SH-SY5Y (cell line): ENCODE measurements around the gene LINGO4.

Experiments
- GATA2 ChIP-seq: IDR thresholded peaks from 2 replicates; pipeline ENCODE4 v1.6.1; 2011; ENCODE audit warnings: mild to moderate bottlenecking, low read depth, low read length
- GATA3 ChIP-seq: IDR thresholded peaks from 2 replicates; pipeline ENCODE4 v1.6.1; 2011; ENCODE audit warnings: low read depth, mild to moderate bottlenecking, low read length, moderate library complexity

LINGO4 gene

DNA sequence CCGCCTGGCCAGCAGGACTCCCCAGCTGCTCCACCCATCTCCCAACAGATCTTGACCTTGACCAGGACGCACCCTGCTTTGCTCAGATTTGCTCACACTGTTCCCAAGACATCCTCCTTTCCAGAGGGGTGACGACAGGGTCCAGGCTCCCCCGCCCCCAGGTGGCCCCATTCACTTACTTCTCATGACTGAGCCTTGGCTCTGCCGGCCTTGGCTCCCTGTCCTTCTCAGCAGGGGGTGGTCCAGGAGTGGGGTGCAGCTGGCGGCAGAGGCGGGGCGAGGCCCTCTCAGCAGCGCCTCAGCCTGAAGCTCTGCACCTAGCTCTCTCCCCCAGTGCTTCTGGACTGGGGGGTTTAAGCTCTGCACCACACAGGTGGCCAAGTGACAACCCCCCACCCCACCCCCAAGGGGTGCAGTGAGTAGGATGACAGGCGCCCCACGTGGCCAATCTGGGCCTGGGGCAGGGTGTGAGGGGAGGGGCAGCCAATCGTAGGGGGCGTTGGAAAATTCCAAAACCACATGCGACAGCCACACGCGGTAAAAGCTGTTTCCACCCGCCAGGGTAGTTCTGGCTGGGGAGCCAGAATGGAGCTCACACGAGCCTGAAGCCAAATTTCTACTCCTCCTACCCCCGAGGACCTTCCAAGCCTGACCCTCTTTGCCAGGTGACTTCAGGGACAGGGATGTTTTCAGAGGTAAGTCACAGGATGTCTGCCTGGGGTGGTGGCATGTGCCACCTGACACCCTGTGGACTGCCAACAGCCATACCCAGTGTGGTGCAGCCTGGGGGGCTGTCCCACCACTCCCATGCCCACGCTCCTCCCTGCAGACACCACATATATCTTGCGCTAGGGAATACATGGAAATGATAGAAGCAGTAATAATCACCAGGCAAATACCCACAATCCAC, 20.8 kb upstream of the LINGO4 start:
- TF ChIP-seq GATA3 (no peak), GATA2 (no peak)

DNA sequence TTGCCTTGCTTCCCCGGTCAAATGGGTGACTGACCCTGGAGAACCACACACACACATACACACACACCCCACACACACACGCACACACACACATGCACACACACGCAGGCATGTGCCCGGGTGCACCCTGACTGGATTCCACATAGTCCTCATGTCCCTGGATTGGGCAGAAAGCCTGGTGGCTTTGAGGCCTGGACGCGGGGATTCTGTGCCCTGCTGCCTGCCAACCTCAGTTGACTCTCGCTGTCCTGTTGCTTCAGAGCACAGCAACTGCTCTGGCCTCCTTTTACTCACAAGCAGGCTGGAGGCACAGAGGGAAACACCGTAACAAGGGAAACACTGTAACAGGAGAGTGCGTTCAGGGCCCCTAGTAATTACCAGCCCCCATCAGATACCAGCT, 20.0 kb upstream of the LINGO4 start:
- TF ChIP-seq GATA3: no peak
- no peak for TF ChIP-seq GATA2

DNA sequence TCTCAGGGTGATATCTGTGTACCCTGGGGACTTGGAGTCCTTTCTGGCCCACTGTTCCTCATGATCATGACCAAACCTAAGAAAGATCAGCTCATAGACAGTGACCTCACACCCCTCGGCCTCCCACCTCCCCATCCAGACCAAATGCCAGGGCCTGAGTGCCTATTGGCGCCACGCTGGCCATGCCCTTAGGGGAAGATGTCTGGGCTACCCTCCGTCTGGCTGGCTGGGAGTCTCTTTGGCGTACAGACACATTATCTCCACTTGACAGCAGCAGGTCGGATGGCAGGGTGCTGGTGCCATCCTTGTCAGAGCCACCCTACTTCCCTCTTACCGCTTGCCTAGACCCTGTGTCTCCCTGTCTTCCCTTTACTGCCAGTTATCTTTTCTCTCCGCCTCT, 18.0 kb upstream of the LINGO4 start:
- no peak for TF ChIP-seq GATA3
- no peak for TF ChIP-seq GATA2

DNA sequence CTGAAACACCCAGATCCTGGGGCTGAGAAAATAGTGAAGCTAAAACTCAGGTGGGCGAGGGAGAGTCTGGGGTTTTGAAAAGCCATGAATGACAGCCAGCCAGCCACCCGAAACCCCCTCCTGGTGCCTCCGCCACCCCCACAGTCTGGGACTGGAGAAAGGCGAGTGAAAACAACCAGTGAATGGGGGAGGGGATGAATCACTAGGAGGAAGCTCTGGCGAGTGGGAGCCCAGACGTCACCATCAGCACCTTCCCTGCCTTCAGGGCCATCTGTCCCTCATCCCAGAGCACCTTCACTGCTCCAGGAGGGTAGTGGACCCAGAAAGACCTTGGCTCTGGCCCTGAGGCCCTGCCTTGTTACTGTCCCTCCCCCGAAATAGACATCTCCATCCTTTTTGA, 17.2 kb upstream of the LINGO4 start:
- no peak for TF ChIP-seq GATA3
- TF ChIP-seq GATA2: no peak

DNA sequence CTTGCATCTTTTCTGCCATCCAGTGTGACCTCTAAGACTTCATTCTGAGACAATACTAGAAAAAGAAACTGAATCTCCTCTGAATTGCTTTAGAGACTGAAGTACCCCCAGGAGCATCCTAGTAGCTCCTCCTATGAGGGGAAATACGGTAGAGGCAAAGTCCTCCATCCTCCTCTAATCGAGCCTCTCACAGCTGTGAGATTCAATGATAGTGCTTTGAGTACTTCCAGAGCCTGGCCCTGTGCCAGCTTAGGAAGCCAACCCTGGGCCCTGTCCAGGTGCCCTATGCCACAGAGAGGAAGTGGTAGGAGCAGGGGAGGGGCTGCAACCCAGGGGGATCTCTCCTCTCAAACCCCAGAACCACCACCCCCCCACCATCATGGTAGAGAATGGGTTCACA, 15.7 kb upstream of the LINGO4 start:
- TF ChIP-seq GATA3: no peak; the same call in 1 of the 2 replicates
- peak; percentile 100 for TF ChIP-seq GATA2

DNA sequence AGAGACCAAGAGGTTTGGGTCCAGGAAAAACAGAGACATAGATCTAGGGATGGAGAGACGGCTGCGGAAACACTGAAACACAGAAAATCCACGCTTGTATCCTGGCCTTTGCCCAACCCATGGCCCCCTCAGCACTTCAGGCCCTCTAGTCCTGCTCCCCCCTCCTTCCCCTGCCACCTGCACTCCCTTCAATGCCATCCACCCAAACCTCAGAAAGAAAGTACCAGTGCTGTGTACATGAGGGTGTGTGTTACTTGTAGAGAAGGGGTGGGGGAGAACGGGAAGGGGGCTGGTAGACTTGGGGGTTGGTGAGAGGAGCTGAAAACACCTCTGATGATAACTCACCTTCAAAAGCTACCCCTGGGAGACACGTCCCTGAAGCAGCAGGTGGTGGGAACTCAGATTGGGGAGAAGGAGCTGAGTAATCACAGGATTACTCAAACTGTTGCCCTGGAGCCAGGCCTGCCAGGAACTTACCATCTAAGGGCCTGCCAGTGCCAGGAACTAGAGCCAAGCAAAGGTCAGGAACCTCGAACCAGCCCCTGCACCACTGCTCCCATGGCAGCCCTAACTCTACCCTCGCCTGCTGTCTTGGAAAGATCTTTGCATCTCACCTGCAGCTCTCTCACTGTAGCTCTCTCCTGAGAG, 14.9 kb upstream of the LINGO4 start:
- no peak for TF ChIP-seq GATA2
- TF ChIP-seq GATA3: no peak

DNA sequence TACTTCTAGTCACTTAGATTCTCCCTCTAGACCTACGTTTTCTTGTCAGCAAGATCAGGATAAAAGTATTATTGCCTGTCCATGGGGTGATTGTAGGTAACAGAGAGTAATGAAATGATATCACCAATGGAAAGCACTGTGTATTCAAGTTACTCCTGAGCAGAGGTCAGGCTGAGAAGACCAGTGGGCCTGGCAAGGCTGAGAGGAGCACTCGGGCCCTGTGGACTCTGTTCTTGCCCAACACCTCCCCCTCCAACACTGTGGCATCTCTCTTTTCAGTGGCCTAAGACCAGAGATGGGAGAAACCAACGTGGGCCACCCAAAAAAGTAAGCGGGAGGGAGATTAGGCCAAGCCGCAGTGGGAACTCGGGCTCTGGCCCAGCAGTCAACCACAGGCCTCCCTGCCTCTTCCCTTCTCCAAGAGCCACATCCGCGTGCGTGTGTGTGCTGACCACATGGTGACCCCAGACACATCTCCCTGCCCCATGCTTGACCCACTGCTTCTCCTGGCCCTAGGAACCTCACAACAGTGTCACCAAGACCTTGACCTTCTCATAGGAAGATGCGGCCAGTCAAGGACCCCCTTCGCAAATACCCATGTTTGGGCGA, 14.1 kb upstream of the LINGO4 start:
- TF ChIP-seq GATA3: no peak
- TF ChIP-seq GATA2: no peak

DNA sequence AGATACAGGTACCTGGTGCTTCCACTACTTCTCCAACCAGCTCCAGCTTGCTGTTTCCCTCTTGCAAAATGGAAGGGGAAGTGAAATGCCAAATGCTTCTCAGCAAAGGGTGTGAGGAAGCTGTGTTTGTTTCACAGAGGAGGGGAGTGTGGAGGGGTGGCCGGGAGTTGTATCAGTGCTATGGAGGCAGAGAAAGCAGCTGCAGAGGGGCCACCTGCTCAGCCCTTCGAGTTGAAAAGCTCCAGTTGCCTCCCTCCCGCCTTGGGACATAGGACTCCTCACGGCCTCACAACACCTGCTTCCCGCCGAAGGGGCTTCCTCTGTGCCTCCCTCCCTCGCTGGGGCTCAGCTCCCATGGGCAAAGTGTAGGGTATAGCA, 12.1 kb upstream of the LINGO4 start:
- TF ChIP-seq GATA3: no peak
- no peak for TF ChIP-seq GATA2

DNA sequence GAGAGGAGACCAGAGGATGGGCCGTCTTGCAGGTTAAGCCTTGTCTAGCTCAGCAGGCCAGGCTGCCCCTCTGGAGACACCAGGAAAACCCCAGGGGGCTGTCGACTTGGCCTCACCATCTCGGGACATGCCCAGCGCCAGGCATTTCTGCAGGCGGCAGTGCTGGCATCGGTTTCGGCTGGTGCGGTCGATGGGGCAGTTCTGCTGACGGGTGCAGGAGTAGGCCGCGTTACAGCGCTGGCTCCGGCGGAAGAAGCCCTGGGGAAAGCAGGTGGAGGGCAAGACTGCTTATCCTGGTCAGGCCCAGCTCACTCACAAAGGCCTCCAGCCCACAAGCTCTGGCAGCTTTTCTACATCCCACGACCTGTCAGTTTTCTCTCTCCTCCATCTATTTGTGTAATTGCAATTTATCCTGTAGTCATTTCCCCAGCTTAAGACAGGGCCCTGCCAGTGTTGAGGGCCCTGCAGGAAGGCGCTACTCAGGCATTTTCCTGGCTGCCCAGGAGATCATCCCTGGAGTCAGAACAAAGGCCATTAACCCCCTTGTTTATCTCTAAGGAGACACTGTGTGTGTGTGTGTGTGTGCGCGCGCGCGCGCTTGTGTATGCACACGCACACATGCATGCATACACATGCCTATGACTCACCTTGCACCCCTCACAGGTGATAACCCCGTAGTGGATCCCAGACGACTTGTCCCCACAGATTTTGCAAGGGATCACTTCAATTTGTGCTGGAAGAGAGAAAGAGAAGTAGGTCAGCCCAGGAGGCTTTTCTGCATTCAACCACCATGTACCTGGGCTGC, 11.5 kb upstream of the LINGO4 start:
- TF ChIP-seq GATA3 (no peak), GATA2 (no peak)

DNA sequence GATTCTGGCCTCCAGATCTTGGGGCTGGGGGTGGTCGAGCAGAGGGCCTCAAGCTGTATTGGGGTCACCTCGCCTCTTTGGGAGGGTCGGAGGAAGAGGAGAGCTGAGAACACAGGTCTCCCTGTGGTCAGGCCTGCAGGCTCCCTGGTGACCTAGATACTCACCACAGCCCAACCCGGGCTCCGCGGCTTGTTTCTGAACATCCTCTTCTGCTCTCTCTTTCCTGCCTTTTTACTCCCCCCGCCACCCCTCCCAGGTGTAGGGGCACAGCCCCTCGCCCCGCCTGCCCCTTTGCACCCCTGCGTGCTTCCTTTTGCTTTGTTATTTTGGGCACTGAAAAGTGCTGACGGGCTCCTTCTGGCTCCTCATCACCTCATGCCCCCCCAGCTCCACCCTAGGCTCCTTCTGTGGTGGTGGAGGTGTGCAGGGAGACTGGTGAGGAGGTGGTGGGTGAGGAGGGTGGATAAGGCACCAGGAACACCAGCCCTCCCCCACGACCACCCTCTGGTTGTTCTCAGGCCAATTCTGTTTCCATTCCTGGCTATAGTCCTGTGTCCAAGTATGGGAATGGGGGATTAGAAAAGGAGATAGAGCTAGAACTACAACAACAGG, 10.6 kb upstream of the LINGO4 start:
- no peak for TF ChIP-seq GATA2

DNA sequence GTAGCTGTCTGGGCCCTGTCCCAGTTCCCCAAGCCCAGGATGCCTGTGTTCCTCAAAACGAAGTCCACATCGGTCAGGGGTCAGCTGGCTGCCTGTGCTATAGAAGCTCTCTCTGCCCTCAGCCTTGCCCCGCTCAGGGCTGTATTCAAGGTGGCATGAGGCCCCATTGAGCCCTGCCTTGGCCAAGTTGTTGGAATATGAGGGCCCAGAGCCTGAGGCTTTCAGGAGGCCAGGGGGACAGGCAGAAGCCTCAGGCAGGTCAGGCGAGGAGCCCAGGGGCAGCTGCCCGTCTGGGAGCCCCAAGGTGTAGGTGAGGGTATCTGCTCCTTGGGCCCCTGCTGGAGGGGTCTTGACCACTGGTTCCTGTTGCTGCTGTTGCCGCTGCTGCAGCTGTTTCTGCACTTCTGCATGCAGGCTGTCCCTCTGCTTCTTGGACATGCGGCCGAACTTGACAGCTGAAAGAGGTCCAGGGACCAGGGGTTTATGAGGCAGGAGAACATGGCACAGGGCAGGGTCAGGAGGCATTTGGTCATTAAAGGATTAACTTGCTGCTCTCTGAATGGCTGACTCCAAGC, 9.8 kb upstream of the LINGO4 start:
- TF ChIP-seq GATA3: no peak
- TF ChIP-seq GATA2: no peak

DNA sequence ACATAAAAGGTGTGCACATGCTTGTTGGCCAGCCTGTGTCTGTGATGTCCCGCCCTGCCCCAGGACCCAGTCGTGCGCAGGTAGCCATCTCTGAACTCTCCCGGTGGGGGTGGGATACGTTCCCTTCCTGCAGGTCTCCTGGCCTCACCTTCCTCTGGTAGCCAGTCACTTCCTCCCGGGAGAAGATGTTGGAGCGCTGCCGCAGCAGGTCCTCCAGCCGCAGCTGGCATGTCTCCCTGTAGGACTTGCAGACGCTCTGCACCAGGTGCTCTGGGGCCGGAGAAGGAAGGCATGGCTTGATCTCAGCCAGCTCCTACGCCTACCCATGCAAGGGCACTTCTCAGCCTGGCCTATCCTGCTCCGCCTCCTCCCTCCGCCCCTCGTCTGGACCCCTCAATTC, 9.2 kb upstream of the LINGO4 start:
- TF ChIP-seq GATA2 (no peak), GATA3 (no peak)

DNA sequence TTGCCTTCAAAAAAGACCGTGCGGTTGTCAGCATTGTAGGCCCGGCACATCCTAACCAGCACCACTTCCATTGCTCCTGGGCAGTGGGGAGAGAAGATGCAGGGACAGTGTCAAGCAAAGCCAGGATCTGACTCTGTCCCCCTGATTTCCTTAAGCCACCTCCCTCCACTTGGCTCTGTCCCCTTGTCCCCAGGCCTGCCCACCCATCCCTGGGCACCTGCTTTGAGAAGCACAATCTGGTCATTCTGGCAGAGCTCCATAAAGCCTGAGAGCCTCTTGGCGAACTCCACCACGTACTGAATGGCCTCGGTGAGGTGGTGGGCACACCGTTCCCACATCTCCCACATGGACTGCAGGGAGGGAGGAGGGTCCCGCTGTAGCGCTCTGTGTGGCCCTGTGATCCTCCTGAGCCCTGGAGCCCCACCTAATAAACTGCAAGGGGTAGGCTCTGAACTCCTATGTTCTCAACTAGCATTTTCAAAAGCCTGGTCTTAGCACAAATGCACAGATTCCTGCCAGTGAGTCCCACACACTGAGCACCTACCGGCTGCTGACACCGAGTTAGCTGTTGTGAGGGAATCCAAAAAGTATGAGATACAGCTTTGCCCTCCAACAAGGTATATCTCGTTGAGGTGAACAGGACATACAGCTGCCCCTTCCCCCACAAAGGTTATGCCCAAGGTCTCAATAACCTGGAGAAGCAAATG, 8.2 kb upstream of the LINGO4 start:
- TF ChIP-seq GATA3: no peak
- TF ChIP-seq GATA2: no peak

DNA sequence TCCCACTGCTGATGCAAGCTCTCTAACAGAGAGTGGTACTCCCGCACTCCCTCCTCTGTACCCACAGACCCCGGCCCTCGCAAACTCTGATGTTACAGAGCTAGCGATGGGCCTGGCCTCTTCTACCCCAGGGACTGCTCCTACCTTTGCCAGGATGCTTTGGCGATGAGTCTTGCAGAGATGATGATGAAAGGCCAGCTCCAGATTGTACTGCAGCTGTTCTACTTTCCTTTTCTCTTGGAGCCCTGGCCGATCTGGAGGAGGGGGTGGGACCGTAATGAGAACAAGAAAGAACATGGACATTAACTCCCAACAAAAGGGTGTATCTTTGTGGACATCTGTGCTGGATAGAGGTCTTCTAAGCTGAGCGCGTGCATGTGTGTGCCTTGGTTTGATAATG, 6.0 kb upstream of the LINGO4 start:
- no peak for TF ChIP-seq GATA3
- TF ChIP-seq GATA2: no peak
